Psoas muscle (tissue), 8 donors: Measurements from ENCODE around the gene RFXANK. TPM values are rescaled to one million over a fixed set of nuclear protein-coding genes. Genes with fewer than 3 reads are reported as not detected.

Experiments
- ATAC-seq, 4 donors: fragments of 200-7000 bp; cut with Tn5 transposase; one replicate each; pipeline ENCODE4 v1.9.1; 2020; ENCODE audit warnings: moderate library complexity in 3 of 4, mild to moderate bottlenecking in 2 of 4
- DNase-seq, 2 donors: peaks; one replicate each; pipeline ENCODE4 v3.0.0-alpha.2; 2020
- H3K27ac ChIP-seq: fragments of 200-600 bp; one replicate; pipeline ENCODE4 v1.8.0; 2022
- H3K27me3 ChIP-seq, 3 donors: fragments of 200-600 bp in 1 of 3; one replicate each; pipeline versions ENCODE4 v1.6.1 to v1.8.0; 2013 to 2022; ENCODE audit warnings: low read length in 2 of 3, mild to moderate bottlenecking in 2 of 3, moderate library complexity in 1 of 3; ENCODE audit not compliant: insufficient read depth in 3 of 3
- H3K36me3 ChIP-seq, 2 donors: fragments of 200-600 bp in 1 of 2; one replicate each; pipeline versions ENCODE4 v1.6.1 to v1.8.0; 2013 to 2022; ENCODE audit warnings: low read depth in 1 of 2, mild to moderate bottlenecking in 1 of 2, moderate library complexity in 1 of 2; ENCODE audit not compliant: insufficient read depth in 1 of 2
- H3K4me1 ChIP-seq: fragments of 200-600 bp; one replicate; pipeline ENCODE4 v1.8.0; 2022
- H3K4me3 ChIP-seq: fragments of 200-600 bp; one replicate; pipeline ENCODE4 v1.8.0; 2022; ENCODE audit warnings: mild to moderate bottlenecking
- H3K9me3 ChIP-seq: fragments of 200-600 bp; one replicate; pipeline ENCODE4 v1.8.0; 2022
- WGBS, 3 donors: extraction: QIAGEN DNeasy Blood & Tissue Kit; methylation state at CpG; one replicate each; pipeline versions ENCODE4 v1.1.6 to v1.1.7; 2013; 5-methylcytosine and 5-hydroxymethylcytosine counted together
- intact Hi-C, 2 donors: fragments of 100-400 bp; cut with DNase I; formaldehyde crosslinking; loops; one replicate each; pipeline versions ENCODE4 v1.11.0 to v1.14.2; 2022
- polyA plus RNA-seq, 3 donors: library from polyadenylated mRNA; stranded (reverse); fragments of 200-250 nt; gene quantifications; one replicate each; pipeline ENCODE4 v1.2.3, GENCODE V29; 2013
- total RNA-seq, 4 donors: library from RNA; stranded (reverse); fragmentation: NEBNext Ultra II Directional in 2 of 4; extraction: Animal tissue kit (Norgen Biotek cat#: 25700) in 2 of 4; gene quantifications; one replicate each; pipeline versions ENCODE4 v1.2.1 to v1.2.4, GENCODE V29; 2021 to 2023
- TF ChIP-seq, protein P1 (sequence below): fragments of 200-600 bp; IDR thresholded peaks from one replicate; pipeline ENCODE4 v1.8.0; 2022; ENCODE audit warnings: antibody characterized with exemption
- donor health status: healthy with polysubstance abuse.
- donor health status: DM: no; HTN: no; CAD: no; lungs with moderate emphysema.
- donor health status: Bipolar disorder and iron deficiency.
- donor health status: healthy.
- donor health status: DM: yes; HTN: yes; CAD: no.
- donor health status: DM: no; HTN: no; CAD: no.
- donor health status: DM: no; HTN: no; CAD: no.
- donor health status: DM: yes; HTN: yes; CAD: no.

Gene RFXANK
- total and polyA plus RNA-seq, 7 donors = 33.3 to 64.9 (median 50.8) TPM

DNA sequence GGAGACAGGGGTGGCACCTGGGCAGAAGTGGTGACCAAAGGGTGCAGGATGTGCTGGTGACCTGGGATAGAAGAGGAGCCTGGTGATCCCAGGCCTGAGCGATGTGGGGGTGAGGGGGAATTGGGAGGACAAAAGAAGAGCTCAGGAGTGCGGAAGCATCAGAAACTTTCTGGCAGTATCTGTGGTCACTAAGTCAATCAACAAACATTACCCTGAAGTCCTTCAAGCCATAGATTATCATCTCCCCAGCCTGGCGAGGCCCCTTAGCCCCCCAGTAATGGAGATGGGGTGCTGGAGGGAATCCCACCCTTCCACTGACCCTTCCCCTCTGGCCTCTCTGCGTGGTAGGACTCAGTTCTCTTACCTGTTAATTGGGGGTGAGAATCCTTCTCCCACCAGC lies 32.5 kb upstream of the RFXANK start:
- WGBS, 3 donors = 93 to 95% (median 95%) methylated on average over 4 of the region's 4 CpGs
- no peak for ATAC-seq
- no peak overlapping the region for H3K4me3 ChIP-seq
- H3K9me3 ChIP-seq = no peaks in the 10 kb centered on the region
- intact Hi-C loops = no loop called here
- H3K36me3 ChIP-seq = no peaks in the 10 kb centered on the region
- H3K27me3 ChIP-seq = no peaks in the 10 kb centered on the region
- H3K27ac ChIP-seq = no peak overlapping the region
- TF ChIP-seq, protein P1, sequence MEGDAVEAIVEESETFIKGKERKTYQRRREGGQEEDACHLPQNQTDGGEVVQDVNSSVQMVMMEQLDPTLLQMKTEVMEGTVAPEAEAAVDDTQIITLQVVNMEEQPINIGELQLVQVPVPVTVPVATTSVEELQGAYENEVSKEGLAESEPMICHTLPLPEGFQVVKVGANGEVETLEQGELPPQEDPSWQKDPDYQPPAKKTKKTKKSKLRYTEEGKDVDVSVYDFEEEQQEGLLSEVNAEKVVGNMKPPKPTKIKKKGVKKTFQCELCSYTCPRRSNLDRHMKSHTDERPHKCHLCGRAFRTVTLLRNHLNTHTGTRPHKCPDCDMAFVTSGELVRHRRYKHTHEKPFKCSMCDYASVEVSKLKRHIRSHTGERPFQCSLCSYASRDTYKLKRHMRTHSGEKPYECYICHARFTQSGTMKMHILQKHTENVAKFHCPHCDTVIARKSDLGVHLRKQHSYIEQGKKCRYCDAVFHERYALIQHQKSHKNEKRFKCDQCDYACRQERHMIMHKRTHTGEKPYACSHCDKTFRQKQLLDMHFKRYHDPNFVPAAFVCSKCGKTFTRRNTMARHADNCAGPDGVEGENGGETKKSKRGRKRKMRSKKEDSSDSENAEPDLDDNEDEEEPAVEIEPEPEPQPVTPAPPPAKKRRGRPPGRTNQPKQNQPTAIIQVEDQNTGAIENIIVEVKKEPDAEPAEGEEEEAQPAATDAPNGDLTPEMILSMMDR = no peak
- DNase-seq = no peak
- no peaks in the 10 kb centered on the region for H3K4me1 ChIP-seq

DNA sequence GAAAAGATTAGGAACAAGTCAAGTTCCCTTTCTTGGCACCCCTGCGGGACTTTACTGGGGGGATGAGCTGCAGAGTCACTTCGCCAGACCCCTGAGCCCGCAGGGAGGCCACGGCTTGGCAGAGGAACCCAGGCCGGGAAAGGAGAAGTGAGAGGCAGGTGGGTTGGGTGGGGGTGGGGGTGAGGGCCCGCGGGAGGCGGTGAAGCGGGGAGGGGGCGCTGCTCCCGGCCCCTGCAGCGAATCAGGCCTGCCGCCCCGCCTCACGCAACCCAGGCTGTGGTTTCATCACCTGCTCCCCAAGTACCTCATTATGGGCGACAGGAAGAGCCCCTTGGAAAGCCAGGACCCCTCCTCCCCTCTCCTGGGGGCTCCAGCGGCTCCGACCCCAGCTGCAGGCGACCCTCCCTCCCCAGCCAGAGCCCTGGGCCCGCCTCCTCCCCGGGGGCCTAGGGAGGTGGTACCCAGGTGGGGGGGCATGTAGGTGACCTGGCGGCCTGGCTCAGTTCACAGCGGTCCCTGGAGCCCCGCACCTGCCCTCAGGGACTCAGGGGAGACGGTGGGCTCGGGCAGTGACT lies 31.5 kb upstream of the RFXANK start:
- DNase-seq = no peak
- 54 to 66% (median 65%) methylated on average over 20 to 26 of the region's 26 CpGs for WGBS, 3 donors
- TF ChIP-seq, protein P1 = no peak
- Histone ChIP-seq H3K27me3 (no peaks in the 10 kb centered on the region), H3K27ac (no peak overlapping the region), H3K4me3 (no peak overlapping the region), H3K4me1 (no peaks in the 10 kb centered on the region), H3K36me3 (no peaks in the 10 kb centered on the region), H3K9me3 (no peaks in the 10 kb centered on the region)
- no peak for ATAC-seq
- intact Hi-C loops = no loop called here

DNA sequence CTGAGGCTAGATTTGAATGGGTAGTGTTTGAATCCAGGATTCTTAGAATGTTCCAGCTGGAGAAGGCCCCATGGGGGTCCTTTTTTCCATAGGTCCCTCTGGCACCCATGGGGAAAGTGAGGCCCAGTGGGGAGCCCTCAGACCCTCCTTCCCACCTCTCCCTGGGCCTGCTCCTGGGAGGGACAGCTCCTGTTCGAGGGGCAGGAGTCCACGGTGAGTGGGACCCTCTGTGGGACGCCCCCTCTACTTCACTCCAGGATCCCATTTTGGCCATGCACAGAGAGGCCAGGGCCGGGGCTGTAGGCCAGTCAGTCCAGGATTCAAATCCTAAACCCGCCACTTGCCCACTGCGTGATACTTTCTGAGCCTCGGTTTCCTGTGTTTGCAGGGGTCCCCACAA lies 29.6 kb upstream of the RFXANK start:
- no peak for DNase-seq
- TF ChIP-seq, protein P1 = no peak
- Histone ChIP-seq H3K27ac (no peak overlapping the region), H3K36me3 (no peaks in the 10 kb centered on the region), H3K27me3 (no peaks in the 10 kb centered on the region), H3K9me3 (no peaks in the 10 kb centered on the region), H3K4me3 (no peak overlapping the region), H3K4me1 (no peaks in the 10 kb centered on the region)
- WGBS, 3 donors = 81 to 87% (median 85%) methylated on average over 6 to 7 of the region's 7 CpGs
- no peak for ATAC-seq
- intact Hi-C loops = no loop called here

DNA sequence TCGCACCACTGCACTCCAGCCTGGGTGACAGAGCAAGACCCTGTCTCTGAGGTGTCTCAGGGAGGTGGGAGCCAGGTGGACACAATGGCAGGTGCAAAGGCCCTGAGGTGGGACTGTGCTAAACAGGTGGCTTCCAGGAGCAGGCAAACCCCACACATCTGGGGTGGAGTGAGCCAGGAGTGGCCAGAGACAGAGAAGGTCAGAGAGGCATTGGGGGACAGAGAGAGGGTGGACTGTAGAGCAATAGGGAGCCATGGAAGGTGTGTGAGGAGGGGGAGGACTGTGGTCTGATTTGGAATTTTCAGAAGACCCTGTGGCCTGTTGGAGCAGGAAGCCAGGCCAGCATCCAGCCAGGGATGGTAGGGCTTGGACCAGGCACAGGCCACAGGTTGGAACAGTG lies 26.7 kb upstream of the RFXANK start:
- no peak for ATAC-seq
- 92 to 94% (median 93%) methylated on average over 1 of the region's 1 CpG for WGBS, 3 donors

More for the DNA sequence above, 26.7 kb upstream of the RFXANK start:
- DNase-seq = no peak
- Histone ChIP-seq H3K36me3 (no peaks in the 10 kb centered on the region), H3K9me3 (no peaks in the 10 kb centered on the region), H3K4me3 (no peak overlapping the region), H3K27ac (no peak overlapping the region), H3K4me1 (peaks cover 5% of the 10 kb centered on the region), H3K27me3 (no peaks in the 10 kb centered on the region)
- TF ChIP-seq, protein P1 = no peak
- intact Hi-C loops = no loop called here
